NOMO-1 treated with dmso at 0.1 percent for 144 hours (cell line): ENCODE measurements around the gene AS3MT.
"Not testable (repeated sequence)": the region's sequence is repeated elsewhere in the genome, so short reads cannot be mapped to it uniquely, and the experiment has no call there.

Source experiments
- DNase-seq: peaks from one replicate; lab custom pipeline; 2025; ENCODE audit not compliant: unreplicated experiment; lab: John Stamatoyannopoulos, UW

The AS3MT gene

DNA sequence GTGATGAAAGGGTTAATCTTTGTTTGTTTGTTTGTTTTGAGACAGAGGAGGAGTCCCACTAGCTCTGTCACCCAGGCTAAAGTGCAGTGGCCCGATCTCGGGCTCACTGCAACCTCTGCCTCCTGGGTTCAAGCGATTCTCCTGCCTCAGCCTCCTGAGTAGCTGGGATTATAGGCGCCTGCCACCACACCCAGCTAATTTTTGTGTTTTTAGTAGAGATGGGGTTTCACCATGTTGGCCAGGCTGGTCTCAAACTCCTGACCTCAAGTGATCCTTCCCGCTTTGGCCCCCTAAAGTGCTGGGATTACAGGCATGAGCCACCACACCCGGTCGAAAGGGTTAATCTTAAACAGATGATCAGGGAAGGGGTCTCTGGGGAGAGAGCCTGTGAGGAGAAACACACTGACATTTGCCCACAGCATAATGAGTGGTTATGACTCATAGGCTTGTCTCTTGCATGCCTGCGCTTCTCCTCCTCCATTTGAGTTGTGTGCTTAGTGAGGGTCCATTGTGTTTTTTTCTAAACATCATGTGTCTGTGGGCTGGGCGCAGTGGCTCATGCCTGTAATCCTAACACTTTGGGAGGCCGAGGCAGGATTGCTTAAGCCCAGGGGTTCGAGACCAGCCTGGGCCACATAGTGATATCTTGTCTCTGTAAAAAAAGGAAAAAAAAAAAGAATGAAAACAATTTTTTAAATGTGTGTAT lies 13.4 kb upstream of the AS3MT start:
- not testable (repeated sequence) for DNase-seq

GRCh38 chr10:102856758-102857424 lies 12.4 kb upstream of the AS3MT start:
- no peak for DNase-seq

GRCh38 chr10:102859911-102860310 lies 9.4 kb upstream of the AS3MT start:
- DNase-seq, result no peak

- no peak for DNase-seq
Observed at GRCh38 chr10:102863660-102864059, 5.6 kb upstream of the AS3MT start.

- DNase-seq, result no peak
Observed at GRCh38 chr10:102865620-102866019, 3.6 kb upstream of the AS3MT start.

- no peak for DNase-seq
Observed at GRCh38 chr10:102868911-102869257, 386 bp upstream of the AS3MT start.

- no peak for DNase-seq
Observed at GRCh38 chr10:102870221-102870620, 951 bp downstream of the AS3MT start.

- DNase-seq, result no peak
Observed at GRCh38 chr10:102872163-102872562, 2.9 kb downstream of the AS3MT start.

DNA sequence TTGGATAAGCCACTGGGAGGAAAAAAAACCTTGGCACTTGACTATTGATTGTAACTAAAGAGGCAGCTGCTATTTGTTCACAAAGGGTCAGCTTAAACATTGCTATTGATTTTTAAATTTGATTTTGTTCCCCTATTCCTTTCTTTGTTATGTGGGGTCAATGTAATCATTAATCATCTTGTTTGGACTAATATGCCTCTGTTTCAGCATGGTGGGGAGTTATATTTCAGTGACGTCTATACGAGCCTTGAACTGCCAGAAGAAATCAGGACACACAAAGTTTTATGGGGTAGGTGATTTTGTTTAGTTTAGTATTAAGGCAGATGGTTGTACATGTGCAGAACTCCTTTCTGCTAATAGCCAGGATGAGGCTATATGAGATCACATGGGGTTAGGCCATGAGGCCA lies 7.5 kb downstream of the AS3MT start:
- no peak for DNase-seq

- no peak for DNase-seq
Observed at GRCh38 chr10:102878629-102879028, 9.4 kb downstream of the AS3MT start.

- DNase-seq, result no peak
Observed at GRCh38 chr10:102880256-102880655, 11.0 kb downstream of the AS3MT start.

- DNase-seq, result no peak
Observed at GRCh38 chr10:102888048-102888447, 18.8 kb downstream of the AS3MT start.

DNA sequence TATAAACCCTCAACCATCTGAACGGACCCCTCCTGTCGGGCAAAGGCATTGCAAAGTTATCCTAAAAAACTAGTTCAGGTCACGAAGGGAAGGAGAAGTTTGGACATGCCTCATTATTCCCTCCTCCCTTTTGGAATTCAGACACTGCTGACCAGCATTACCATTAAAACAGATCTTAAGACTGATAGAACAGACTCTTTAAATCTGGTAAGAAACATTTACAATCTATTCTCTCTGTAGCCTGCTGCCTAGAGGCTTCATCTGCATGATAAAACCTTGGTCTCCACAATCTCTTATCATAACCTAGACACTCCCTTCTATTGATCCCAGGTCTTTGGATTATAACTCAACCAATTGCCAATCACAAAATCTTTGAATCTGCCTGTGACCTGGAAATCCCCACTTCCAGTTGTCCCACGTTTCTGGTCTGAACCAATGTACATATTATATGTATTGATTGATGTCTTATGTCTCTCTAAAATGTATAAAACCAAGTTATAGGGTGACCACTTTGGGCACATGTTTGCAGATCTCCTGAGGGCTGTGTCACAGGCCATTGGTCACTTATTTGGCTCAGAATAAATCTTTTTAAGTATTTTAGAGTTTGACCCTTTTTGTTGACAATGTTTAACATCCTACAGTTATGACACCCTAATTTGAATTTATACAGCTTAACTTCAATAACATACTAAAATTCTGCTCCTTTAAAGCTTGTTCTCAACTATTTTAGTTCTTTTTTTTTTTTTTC lies 25.4 kb downstream of the AS3MT start:
- no peak for DNase-seq

- no peak for DNase-seq
Observed at GRCh38 chr10:102900006-102900405, 30.7 kb downstream of the AS3MT start.

DNA sequence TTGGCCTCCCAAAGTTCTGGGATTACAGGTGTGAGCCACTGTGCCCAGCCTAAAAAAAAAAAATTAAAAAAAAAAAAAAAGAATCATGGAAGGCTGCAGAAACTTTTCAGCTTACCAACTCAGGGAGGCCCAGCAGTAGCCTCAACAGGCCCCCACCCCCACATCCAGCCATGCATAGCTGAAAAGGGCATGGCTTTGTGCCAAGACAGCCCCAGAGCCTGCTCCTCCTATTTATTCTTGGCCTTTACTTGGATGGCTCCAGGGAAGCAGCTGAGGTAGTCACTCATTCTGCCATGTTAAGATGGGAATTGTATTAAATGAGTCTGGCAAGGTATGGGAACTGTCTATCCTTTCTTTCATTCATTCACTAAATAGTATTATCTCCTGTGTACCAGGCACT lies 35.1 kb downstream of the AS3MT start:
- no peak for DNase-seq

DNA sequence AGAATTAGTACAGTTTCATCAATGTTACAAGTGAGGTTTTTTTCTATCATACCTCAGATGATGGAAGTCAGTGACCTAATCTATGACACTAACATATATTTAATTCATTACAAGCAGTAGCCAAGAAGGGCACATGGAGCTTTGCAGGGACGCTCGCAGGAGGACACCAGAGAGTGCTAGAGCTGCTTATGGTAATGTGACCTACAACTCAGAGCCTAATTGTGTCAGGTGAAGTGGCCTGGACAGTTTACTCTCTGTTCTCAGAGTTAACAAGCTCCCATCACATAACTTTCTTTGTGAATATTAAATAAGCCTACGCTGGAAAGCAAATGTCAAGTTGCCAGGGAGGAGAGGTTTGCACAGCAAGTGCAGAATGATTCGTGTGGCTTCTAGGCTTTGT lies 37.2 kb downstream of the AS3MT start:
- no peak for DNase-seq

GRCh38 chr10:102914781-102915180 lies 45.5 kb downstream of the AS3MT start:
- DNase-seq, result no peak

DNA sequence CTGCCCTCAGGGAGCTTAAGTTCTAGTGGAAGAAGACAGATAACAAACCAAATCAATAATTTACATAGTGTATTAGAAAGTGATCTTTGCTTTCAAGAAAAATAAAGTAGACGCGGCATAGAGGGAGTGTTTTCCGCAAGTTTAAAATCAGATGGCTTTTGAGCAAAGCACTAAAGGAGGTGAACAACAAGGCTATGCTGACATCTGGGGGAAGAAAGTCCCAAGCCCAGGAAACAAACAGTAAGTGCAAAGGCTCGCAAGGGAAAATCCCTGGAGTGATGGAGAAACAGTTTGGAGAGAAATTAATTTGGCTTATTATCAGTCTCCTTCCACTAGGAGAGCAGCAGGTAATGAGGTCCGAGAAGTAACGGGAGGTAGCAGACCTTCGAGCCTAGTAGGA lies 46.9 kb downstream of the AS3MT start:
- no peak for DNase-seq

DNA sequence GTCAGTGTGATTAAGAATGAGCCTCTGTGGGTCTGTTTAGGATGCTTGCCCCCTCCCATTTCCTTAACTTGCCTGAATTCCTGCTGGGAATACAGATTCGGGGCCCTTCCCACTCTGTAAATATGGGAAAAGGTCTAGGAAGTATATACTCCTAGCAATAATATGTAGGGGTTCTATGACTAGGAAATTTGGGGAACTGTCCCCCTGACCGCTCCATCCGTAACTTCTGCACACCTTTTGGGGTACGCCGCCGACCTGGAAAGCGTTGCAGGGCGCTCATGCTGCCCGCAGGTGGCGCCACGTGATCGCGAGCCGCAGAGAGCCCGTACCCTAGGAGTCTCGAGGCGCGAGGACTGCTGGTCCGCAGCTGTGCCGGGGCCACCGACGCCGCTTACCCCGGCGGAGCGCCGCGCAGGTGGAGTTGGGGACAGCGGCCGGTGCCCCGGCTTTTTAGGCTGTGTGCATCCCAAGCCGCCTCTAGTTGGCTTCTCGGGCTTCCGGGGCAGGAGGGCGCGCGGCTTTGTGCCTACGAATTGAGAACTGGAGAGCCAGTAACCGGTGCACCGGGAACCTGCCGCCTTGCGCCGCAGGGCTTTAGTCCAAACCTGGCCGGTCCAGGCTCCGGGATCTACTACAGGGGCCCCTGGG lies 48.2 kb downstream of the AS3MT start:
- DNase-seq, result peak; percentile 68

DNA sequence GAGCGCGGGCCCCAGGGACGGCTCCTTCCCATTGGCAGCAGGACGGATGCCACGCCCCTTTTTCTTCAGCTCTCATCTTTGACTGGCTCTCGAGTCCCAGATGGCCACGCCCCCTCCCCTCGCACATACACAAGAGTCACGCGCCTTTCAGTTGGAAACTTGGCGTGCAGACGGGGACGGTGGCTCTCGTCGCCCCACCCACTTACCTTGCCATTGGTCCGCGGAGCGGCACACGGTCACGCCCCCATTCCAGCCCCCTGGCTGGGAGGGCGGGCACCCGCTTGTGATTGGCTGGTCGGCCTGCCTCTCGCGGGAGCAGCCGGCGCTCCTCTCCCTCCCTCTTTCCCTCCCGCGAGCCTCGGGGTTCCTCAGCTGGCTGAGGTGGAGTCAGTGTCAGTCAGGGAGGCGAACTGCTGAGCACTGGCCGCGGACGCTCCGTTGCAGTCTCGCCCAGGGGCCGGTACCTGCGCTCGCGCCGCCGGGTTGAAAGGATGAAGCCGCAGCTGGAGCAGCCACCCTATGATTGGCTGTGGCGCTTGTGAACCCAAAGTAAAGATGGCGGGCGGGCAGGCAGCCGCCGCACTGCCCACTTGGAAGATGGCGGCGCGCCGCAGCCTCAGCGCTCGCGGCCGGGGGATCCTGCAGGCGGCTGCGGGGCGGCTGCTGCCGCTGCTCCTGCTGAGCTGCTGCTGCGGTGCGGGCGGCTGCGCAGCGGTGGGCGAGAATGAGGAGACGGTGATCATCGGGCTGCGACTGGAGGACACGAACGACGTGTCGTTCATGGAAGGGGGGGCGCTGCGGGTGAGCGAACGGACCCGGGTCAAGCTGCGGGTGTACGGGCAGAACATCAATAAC lies 48.9 kb downstream of the AS3MT start, which contains the start of gene CNNM2:
TSS of gene CNNM2 (plus strand) at position 333 of the 855 bp plus-strand sequence. CDS start at position 520, 187 bp downstream.
- peak; percentile 99 for DNase-seq

GRCh38 chr10:102918817-102919245 lies 49.6 kb downstream of the AS3MT start:
- DNase-seq, result no peak
